GM12878 (cell line): ENCODE results near the gene FRMD3. TPM values are rescaled to one million over a fixed set of nuclear protein-coding genes. Genes with fewer than 3 reads are reported as not detected.

ENCODE experiments used
- ATAC-seq: fragments of 200-7000 bp; cut with Tn5 transposase; 3 replicates; pipeline ENCODE4 v1.9.1; 2020; ENCODE audit warnings: mild to moderate bottlenecking, moderate library complexity
- BruUV-seq: library from RNA; stranded (reverse); fragments of 400-500 nt; replicated peaks from 2 replicates; lab custom pipeline; 2021; lab: Mats Ljungman, UMichigan
- CTCF ChIA-PET: fragments of 300-600 bp; sonication (Branson Sonifier 250); formaldehyde crosslinking; extraction: SDS; loops from one replicate; lab custom pipeline; 2021; ENCODE audit warnings: inconsistent platforms; lab: Yijun Ruan, JAX
- POLR2A ChIA-PET: fragments of 350-600 bp; formaldehyde crosslinking; extraction: SDS; loops from one replicate; lab custom pipeline; 2021; ENCODE audit warnings: inconsistent platforms; lab: Charles Lee
- RAD21 ChIA-PET: fragments of 300-600 bp; sonication (Branson Sonifier 250); formaldehyde crosslinking; loops from one replicate; lab custom pipeline; 2023; ENCODE audit warnings: antibody characterized with exemption; ENCODE audit not compliant: unreplicated experiment; lab: Charles Lee
- SMC1A ChIA-PET: fragments of 300-600 bp; sonication (Branson Sonifier 250); formaldehyde crosslinking; loops from one replicate; lab custom pipeline; 2023; ENCODE audit not compliant: unreplicated experiment, uncharacterized antibody; lab: Charles Lee
- DNase-seq: peaks from one replicate; pipeline ENCODE4 v3.0.0-alpha.2; 2011; ENCODE audit warnings: low read depth, low spot score
- FAIRE-seq: peaks from 3 replicates; lab custom pipeline; 2011; peaks lifted over from hg19 to GRCh38; lab: Jason Lieb, UNC
- H2AFZ ChIP-seq: 2 replicates; pipeline ENCODE4 v1.6.0; 2011; ENCODE audit warnings: low read depth, low read length, control low read depth; ENCODE audit not compliant: control insufficient read depth
- H3K27ac ChIP-seq: 2 replicates; pipeline ENCODE4 v1.5.1; 2011; ENCODE audit warnings: control low read depth; ENCODE audit not compliant: control insufficient read depth, insufficient read depth
- H3K27me3 ChIP-seq, 2 experiments: replicated peaks in 1 of 2; 2 replicates each; pipeline versions ENCODE4 v1.6.0 to v1.6.1; 2011; ENCODE audit warnings: low read length in 1 of 2; ENCODE audit not compliant: control insufficient read depth in 2 of 2, insufficient read depth in 2 of 2
- H3K36me3 ChIP-seq, 2 experiments: 2 replicates each; pipeline ENCODE4 v1.5.1; 2011; ENCODE audit warnings: low read length in 1 of 2; ENCODE audit not compliant: control insufficient read depth in 2 of 2, insufficient read depth in 2 of 2
- H3K4me1 ChIP-seq: 2 replicates; pipeline ENCODE4 v1.6.1; 2011; ENCODE audit warnings: mild to moderate bottlenecking, low read length, moderate library complexity, mixed read lengths; ENCODE audit not compliant: control insufficient read depth, insufficient read depth
- H3K4me2 ChIP-seq: 2 replicates; pipeline ENCODE4 v1.6.0; 2011; ENCODE audit warnings: control low read depth; ENCODE audit not compliant: control insufficient read depth, insufficient read depth
- H3K4me3 ChIP-seq: fragments of 200-600 bp; sonication (generic); 2 replicates; pipeline ENCODE4 v1.5.1; 2016
- H3K79me2 ChIP-seq: 2 replicates; pipeline ENCODE4 v1.6.0; 2011; ENCODE audit warnings: low read length; ENCODE audit not compliant: control insufficient read depth, insufficient read depth
- H3K9ac ChIP-seq: 2 replicates; pipeline ENCODE4 v1.8.0; 2011; ENCODE audit warnings: low read length, control low read depth, mixed read lengths; ENCODE audit not compliant: control insufficient read depth, insufficient read depth
- H3K9me3 ChIP-seq: replicated peaks from 3 replicates; pipeline ENCODE4 v1.5.1; 2011; ENCODE audit warnings: mild to moderate bottlenecking, low read length; ENCODE audit not compliant: control insufficient read depth, insufficient read depth
- H4K20me1 ChIP-seq: 2 replicates; pipeline ENCODE4 v1.6.0; 2011; ENCODE audit not compliant: control insufficient read depth, insufficient read depth
- ATF7 ChIP-seq: fragments of 450-650 bp; IDR thresholded peaks from 2 replicates; pipeline ENCODE4 v1.6.1; 2016; ENCODE audit warnings: low read depth, mild to moderate bottlenecking
- BHLHE40 ChIP-seq, 2 experiments: fragments of 450-650 bp in 1 of 2; IDR thresholded peaks; 2 replicates each; pipeline ENCODE4 v1.6.1; 2011 to 2017; ENCODE audit warnings: low read depth in 2 of 2, borderline replicate concordance in 1 of 2, improper control_type of control experiment in 1 of 2, low read length in 1 of 2, mild to moderate bottlenecking in 1 of 2
- CBX3 ChIP-seq: fragments of 200-600 bp; sonication (generic); IDR thresholded peaks from 2 replicates; pipeline ENCODE4 v1.6.1; 2016; ENCODE audit warnings: low read depth, borderline replicate concordance
- CHD4 ChIP-seq: fragments of 200-600 bp; sonication (generic); IDR thresholded peaks from 2 replicates; pipeline ENCODE4 v1.6.1; 2016; ENCODE audit warnings: mild to moderate bottlenecking
- FOXK2 ChIP-seq: fragments of 450-650 bp; IDR thresholded peaks from 2 replicates; pipeline ENCODE4 v1.6.1; 2017; ENCODE audit warnings: mild to moderate bottlenecking, moderate library complexity
- GABPA ChIP-seq: IDR thresholded peaks from 2 replicates; pipeline ENCODE4 v1.6.1; 2014; ENCODE audit warnings: antibody characterized with exemption, low read depth, mild to moderate bottlenecking, inconsistent platforms
- IKZF2 ChIP-seq, 2 experiments: fragments of 450-650 bp; IDR thresholded peaks; 2 replicates each; pipeline ENCODE4 v1.6.1; 2017; ENCODE audit warnings: mild to moderate bottlenecking in 2 of 2, moderate library complexity in 2 of 2
- KAT2A ChIP-seq: conservative IDR thresholded peaks from 2 replicates; pipeline ENCODE4 v1.6.1; 2011; ENCODE audit warnings: low read depth, low read length; ENCODE audit not compliant: control insufficient read depth
- MTA3 ChIP-seq: IDR thresholded peaks from 2 replicates; pipeline ENCODE4 v1.6.1; 2012; ENCODE audit warnings: low read length, inconsistent platforms, borderline replicate concordance
- NFXL1 ChIP-seq: fragments of 450-650 bp; IDR thresholded peaks from 2 replicates; pipeline ENCODE4 v1.6.1; 2017; ENCODE audit warnings: antibody characterized with exemption, mild to moderate bottlenecking, borderline replicate concordance
- POLR2AphosphoS2 ChIP-seq: IDR thresholded peaks from 2 replicates; pipeline ENCODE4 v1.6.1; 2011; ENCODE audit warnings: low read depth, mild to moderate bottlenecking, low read length, improper control_type of control experiment, moderate library complexity
- SUPT20H ChIP-seq: IDR thresholded peaks from 2 replicates; pipeline ENCODE4 v1.6.1; 2011; ENCODE audit warnings: low read depth, mild to moderate bottlenecking, low read length, moderate library complexity, borderline replicate concordance; ENCODE audit not compliant: control insufficient read depth
- YY1 ChIP-seq: IDR thresholded peaks from 2 replicates; pipeline ENCODE4 v1.6.1; 2011; ENCODE audit warnings: low read depth, mild to moderate bottlenecking, low read length
- WGBS: methylation state at CpG from one replicate; pipeline ENCODE4 v1.1.6; 2016; ENCODE audit warnings: low lambda C conversion rate; ENCODE audit not compliant: insufficient replicate concordance, insufficient coverage; ENCODE audit errors: missing lambda C conversion rate; 5-methylcytosine and 5-hydroxymethylcytosine counted together
- in situ Hi-C: fragments of 300-500 bp; cut with MboI; formaldehyde crosslinking; loops from 9 replicates; pipeline ENCODE4 v1.14.3; 2018; ENCODE audit warnings: mixed read lengths
- intact Hi-C: fragments of 100-400 bp; cut with micrococcal nuclease; formaldehyde crosslinking; loops from one replicate; pipeline ENCODE4 v1.14.2; 2022; ENCODE audit not compliant: unreplicated experiment
- polyA plus RNA-seq, 11 experiments: library from polyadenylated mRNA; depleted of rRNA in 4 of 11; unstranded in 6 of 11; stranded (reverse) in 5 of 11; fragments of >200 nt; fragmentation: Nextera tagmentation in 4 of 11; fragmentation: Illumina TruSeq in 1 of 11; extraction: Ambion mirVana in 4 of 11; extraction: Trizol in 1 of 11; gene quantifications; 1 replicate in 1 of 11; 2 replicates in 10 of 11; pipeline versions ENCODE4 v1.2.1 to v1.2.3, GENCODE V29; 2011 to 2016; ENCODE audit warnings: inconsistent platforms in 2 of 11, missing spikeins in 2 of 11, low read depth in 1 of 11
- total RNA-seq, 4 experiments: library from RNA; depleted of rRNA in 3 of 4; stranded (reverse); fragments of >200 nt in 3 of 4; fragmentation: Illumina TruSeq in 1 of 4; extraction: Trizol in 1 of 4; gene quantifications; 2 replicates each; pipeline versions ENCODE4 v1.2.1 to v1.2.3, GENCODE V29; 2013 to 2021
- TF ChIP-seq, protein P1 (sequence below): fragments of 450-650 bp; IDR thresholded peaks from 2 replicates; pipeline ENCODE4 v1.6.1; 2017; ENCODE audit warnings: mild to moderate bottlenecking
- TF ChIP-seq, protein P2 (sequence below): fragments of 450-650 bp; IDR thresholded peaks from 2 replicates; pipeline ENCODE4 v1.6.1; 2016; ENCODE audit warnings: mild to moderate bottlenecking

The FRMD3 gene
- total and polyA plus RNA-seq, 10 of the 15 experiments (the other 5 are each of a cell fraction or from before 2014, with no cell fraction given) = 0.04 to 0.68 (median 0.21) TPM; not detected in 1

DNA sequence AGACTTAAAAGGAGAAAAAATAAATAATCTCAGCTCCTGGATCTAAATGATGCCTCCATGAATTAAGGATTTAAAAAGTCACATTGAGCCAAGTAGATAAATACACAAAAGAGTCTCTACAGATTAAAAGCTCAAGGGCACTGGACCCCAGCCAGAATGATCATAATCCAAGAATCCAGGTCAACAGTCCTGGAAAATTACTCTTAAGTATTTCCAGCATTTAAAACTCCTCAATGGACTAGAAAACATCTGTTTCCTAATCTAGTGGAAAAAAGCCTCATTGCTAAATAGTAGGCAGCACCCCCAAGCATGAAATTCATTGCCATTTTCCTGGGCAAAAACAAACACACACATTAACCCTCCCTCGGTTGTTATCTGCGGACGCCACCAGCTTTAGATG is 96.8 kb downstream of the FRMD3 start:
- ChIA-PET POLR2A (interaction anchor here (0.7 kb wide), 1 partner anchor 17 kb away, joined by 3 read pairs; no protein-coding TSS in a partner anchor), RAD21 (no interaction called here), SMC1A (no interaction called here), CTCF (no interaction called here)
- in situ Hi-C loops = no loop called here
- no peaks in the 10 kb centered on the region for H3K36me3 ChIP-seq
- no peak for FAIRE-seq
- BruUV-seq = no TSS peak
- no peak overlapping the region for H2AFZ ChIP-seq
- no peak overlapping the region for H3K4me3 ChIP-seq
- no peak for DNase-seq
- no peaks in the 10 kb centered on the region for H3K9me3 ChIP-seq
- H3K4me2 ChIP-seq = no peak overlapping the region
- no peaks in the 10 kb centered on the region for H3K4me1 ChIP-seq
- ATAC-seq = no peak
- H3K79me2 ChIP-seq = no peaks in the 10 kb centered on the region
- WGBS = 52% methylated on average over 3 of the region's 3 CpGs
- no peaks in the 10 kb centered on the region for H3K27me3 ChIP-seq
- intact Hi-C loops = no loop called here
- H4K20me1 ChIP-seq = no peaks in the 10 kb centered on the region
- TF ChIP-seq SUPT20H (no peak), ATF7 (no peak), MTA3 (no peak), KAT2A (no peak)
- H3K27ac ChIP-seq = no peak overlapping the region
- no peak overlapping the region for H3K9ac ChIP-seq

DNA sequence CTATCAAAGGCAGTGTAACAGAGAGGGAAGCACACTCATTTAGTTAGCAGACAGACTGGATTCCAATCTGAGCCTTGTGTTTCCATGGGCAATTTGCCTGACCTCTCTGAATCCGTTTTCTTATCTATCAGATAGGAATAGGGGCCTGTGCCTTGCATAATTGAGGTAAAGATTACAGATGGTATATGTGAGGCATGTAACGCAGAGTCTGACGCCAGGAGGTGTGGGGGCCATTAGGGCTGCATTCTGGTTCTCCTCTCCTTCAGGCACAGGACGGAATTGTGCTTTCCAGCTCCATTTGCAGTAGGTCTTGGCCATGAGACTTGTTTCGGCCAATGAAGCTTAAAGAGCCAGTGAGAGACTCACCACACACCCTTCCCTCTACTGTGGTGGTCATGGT is 97.6 kb downstream of the FRMD3 start:
- FAIRE-seq (no peak), DNase-seq (no peak), ATAC-seq (no peak)
- BruUV-seq = no TSS peak
- WGBS = 41% methylated on average over 5 of the region's 5 CpGs
- Histone ChIP-seq H3K9ac (no peak overlapping the region), H3K79me2 (no peaks in the 10 kb centered on the region), H3K4me3 (no peak overlapping the region), H4K20me1 (no peaks in the 10 kb centered on the region), H2AFZ (no peak overlapping the region), H3K9me3 (no peaks in the 10 kb centered on the region), H3K4me2 (no peak overlapping the region), H3K27me3 (no peaks in the 10 kb centered on the region), H3K36me3 (no peaks in the 10 kb centered on the region), H3K4me1 (no peaks in the 10 kb centered on the region), H3K27ac (no peak overlapping the region)
- intact Hi-C loops (no loop called here), in situ Hi-C loops (no loop called here)
- CTCF ChIA-PET = no interaction called here
- RAD21 ChIA-PET = no interaction called here
- POLR2A ChIA-PET = no interaction called here
- SMC1A ChIA-PET = interaction anchor here (1.1 kb wide), 1 partner anchor 16 kb away, joined by 3 read pairs; no protein-coding TSS in a partner anchor
- TF ChIP-seq GABPA = no peak
- TF ChIP-seq FOXK2 = no peak
- no peak for TF ChIP-seq NFXL1
- no peak for TF ChIP-seq POLR2AphosphoS2
- TF ChIP-seq, protein P1, sequence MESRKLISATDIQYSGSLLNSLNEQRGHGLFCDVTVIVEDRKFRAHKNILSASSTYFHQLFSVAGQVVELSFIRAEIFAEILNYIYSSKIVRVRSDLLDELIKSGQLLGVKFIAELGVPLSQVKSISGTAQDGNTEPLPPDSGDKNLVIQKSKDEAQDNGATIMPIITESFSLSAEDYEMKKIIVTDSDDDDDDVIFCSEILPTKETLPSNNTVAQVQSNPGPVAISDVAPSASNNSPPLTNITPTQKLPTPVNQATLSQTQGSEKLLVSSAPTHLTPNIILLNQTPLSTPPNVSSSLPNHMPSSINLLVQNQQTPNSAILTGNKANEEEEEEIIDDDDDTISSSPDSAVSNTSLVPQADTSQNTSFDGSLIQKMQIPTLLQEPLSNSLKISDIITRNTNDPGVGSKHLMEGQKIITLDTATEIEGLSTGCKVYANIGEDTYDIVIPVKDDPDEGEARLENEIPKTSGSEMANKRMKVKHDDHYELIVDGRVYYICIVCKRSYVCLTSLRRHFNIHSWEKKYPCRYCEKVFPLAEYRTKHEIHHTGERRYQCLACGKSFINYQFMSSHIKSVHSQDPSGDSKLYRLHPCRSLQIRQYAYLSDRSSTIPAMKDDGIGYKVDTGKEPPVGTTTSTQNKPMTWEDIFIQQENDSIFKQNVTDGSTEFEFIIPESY = no peak
- TF ChIP-seq CHD4 = no peak
- TF ChIP-seq CBX3 = no peak
- no peak for TF ChIP-seq BHLHE40 (IDR thresholded peaks at IDR 0.05; ENCODE audit: borderline replicate concordance in 1 of 2, low read depth in 2 of 2, low read length in 1 of 2)
- TF ChIP-seq, protein P2, sequence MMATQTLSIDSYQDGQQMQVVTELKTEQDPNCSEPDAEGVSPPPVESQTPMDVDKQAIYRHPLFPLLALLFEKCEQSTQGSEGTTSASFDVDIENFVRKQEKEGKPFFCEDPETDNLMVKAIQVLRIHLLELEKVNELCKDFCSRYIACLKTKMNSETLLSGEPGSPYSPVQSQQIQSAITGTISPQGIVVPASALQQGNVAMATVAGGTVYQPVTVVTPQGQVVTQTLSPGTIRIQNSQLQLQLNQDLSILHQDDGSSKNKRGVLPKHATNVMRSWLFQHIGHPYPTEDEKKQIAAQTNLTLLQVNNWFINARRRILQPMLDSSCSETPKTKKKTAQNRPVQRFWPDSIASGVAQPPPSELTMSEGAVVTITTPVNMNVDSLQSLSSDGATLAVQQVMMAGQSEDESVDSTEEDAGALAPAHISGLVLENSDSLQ = no peak
- no peak for TF ChIP-seq IKZF2 (IDR thresholded peaks at IDR 0.05)
- no peak for TF ChIP-seq YY1
